NCI-H69 (cell line): ENCODE results near the gene CCDC157.
A peak's percentile ranks its signal among the peaks of the same experiment; 100 is the strongest.

Experiments
- DNase-seq: peaks from one replicate; lab custom pipeline; 2025; lab: John Stamatoyannopoulos, UW

The CCDC157 gene

GRCh38 chr22:30413745-30414524 lies 57.1 kb downstream of the CCDC157 start:
- DNase-seq, result no peak

DNA sequence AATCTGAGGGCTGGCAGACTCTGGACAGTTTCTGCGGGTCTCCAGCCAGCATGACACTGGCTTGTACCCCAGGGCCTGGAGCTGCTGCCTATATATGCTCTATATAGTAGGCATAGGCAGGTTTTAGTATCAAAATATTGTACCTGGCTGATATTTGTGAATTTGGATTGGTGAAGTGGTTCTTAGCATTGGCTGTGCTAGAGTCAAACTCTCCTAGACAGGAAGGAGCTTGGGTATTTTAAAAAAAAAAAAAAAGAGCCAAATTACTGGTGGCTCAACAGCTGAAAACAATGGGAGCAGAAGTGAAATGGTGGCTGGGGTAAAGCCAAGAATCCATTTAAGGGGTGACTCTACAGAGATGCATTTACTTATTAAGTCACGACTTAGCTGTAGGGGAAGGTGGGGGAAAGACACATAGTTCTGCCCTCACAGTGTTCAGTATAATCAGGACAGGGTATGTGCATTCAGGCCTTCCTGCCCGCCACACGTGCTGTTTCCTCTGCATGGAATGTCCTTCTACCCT lies 57.8 kb downstream of the CCDC157 start:
- no peak for DNase-seq

GRCh38 chr22:30416403-30416802 lies 59.6 kb downstream of the CCDC157 start:
- no peak for DNase-seq

- DNase-seq, result no peak
These were observed 60.0 kb downstream of the CCDC157 start for GRCh38 chr22:30416837-30417236.

GRCh38 chr22:30420347-30421125 lies 63.7 kb downstream of the CCDC157 start:
- no peak for DNase-seq

GRCh38 chr22:30421695-30422480 lies 65.1 kb downstream of the CCDC157 start:
- DNase-seq, result no peak

GRCh38 chr22:30422481-30423300 lies 65.9 kb downstream of the CCDC157 start:
- peak; percentile 92 for DNase-seq

DNA sequence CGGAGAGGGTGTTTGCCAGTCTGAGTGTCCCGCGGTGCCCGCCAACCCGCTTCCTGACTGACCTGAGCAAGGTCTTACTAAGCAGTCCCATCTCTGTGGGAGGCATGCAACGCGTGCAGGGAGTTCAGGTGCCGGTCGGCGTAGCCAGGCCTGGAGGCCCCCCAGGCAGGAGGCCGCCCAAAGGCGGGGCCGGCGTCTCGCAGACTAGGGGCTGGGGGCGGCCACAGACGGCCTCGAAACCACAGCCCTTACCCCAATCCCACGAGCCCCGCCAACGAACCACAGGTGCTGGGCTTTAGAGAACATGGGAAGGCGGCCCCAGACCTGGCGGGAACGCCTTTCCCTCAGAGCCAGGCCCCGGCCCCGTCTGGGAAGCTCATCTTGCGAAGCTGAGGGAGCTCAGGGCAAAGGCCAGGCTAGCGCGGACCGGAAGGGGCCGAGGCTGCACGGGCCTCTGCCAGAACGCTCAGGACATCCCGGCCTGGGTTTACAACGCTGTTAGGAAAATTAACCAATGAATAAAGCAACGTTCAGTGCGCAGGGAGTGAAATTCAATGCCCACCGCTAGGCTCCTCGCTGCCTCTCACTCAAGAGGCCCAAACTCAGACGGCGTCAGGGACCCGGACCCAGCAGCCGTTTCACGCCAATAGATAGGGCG lies 66.6 kb downstream of the CCDC157 start:
- DNase-seq, result peak; percentile 91

DNA sequence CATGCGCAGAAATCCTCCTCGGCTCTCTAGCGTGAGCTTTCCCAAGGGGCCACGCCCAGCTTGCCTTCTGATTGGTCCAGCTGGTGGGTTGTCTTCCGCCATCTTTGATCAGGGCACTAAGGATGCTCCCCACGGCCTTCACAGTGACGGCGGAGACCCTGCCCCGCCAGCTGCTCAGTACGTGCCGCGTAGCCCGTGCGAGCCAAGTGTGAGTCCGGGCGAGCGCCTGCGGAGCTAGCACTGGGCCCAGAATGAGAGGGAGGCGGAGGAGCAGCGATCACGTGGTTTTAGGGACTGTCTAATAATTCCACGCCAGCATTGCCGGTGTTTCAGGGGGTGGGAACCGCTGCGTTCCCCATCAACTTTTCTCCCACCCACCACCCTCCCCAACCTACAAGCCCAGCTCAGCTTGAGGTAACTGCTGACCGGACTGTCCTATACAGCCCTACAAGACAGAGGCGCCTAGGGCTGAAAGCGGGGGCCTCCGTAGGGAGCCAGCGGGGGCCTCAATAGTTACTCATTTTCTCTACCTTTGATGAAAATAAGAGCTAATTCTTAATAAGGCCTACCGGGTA lies 67.2 kb downstream of the CCDC157 start:
- DNase-seq, result peak; percentile 100

DNA sequence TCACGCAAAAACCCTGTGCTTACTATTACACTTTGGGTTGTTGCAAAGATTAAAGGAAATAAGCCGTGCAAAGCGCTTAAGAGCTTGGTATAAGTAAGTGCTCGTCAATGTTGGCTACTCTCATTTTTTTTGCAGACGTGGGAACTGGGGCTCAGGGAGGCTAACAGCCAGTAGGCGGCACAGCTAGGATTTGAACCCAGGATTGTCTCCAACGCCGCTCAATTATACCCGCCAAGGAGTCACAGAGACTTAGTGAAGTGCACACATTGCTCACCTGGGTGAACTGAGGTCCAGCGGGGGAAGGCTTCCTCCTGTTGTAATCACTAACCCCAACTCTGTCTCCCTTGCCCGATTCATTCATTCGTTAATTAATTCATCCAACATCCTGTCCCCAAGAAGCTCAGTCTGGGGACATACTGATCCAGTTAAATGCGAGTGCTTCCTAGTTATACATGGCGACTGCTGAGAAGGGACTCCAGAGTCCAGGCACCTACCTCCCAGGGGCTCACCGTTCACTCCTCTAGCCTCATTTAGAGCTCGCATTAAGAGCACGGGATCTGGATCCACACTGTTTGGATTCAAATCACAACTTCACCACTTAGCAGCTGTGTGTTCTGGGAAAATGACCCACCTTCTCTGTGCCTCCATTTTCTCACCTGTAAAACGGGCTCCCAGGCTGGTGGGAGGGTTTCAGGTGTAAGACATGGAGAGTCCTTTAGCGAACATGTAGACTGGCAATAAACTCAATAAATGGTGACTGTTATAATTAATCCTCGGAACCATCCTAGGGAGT lies 67.9 kb downstream of the CCDC157 start:
- DNase-seq, result peak; percentile 57

DNA sequence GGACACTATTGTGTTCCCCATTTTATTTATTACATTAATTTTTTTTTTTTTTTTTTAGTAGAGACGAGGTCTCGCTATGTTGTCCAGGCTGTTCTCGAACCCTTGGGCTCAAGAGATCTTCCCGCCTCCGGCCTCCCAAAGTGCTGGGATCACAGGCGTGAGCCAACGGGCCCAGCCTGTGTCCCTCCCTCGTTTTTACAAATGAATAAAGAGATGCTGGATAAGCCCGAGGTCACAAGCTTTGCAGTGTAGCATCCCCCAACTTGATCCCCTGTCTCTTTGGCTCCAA lies 68.5 kb downstream of the CCDC157 start:
- no peak for DNase-seq

- peak; percentile 83 for DNase-seq
These were observed 69.0 kb downstream of the CCDC157 start, which contains the start of gene MTFP1 for GRCh38 chr22:30425616-30426387. TSS of gene MTFP1 (plus strand) at chr22:30425768. CDS start at chr22:30425880, 112 bp downstream.
